ENCODE results near the gene EIF4G2. TPM values are rescaled to one million over a fixed set of nuclear protein-coding genes. Genes with fewer than 3 reads are reported as not detected.

The EIF4G2 gene
- total RNA-seq, 1 donor from 2014 or later: 769 TPM

- no peaks in the 10 kb centered on the region for H3K27me3 Mint-ChIP-seq
- no peak for TF ChIP-seq CTCF (IDR thresholded peaks at IDR 0.05)
- H3K4me3 Mint-ChIP-seq: no peak overlapping the region
- H3K36me3 Mint-ChIP-seq (ENCODE audit: low read depth): peaks cover 46% of the 10 kb centered on the region
- ATAC-seq (ENCODE audit: low read depth): peak; percentile 28
- peaks cover 3% of the 10 kb centered on the region for H3K4me1 Mint-ChIP-seq
- no peak for DNase-seq
- intact Hi-C loops (cut with micrococcal nuclease): loop anchor here (1.0 to 5.0 kb wide), 2 partner anchors 252 to 1017 kb away; no protein-coding TSS in a partner anchor
- ChIA-PET CTCF (interaction anchor here (0.6 to 4.5 kb wide), 16 partner anchors 9 to 1576 kb away, joined by 3 to 18 read pairs (median 3); partner anchors contain the start of gene CTR9), POLR2A (interaction anchor here (0.5 to 4.2 kb wide), 3 partner anchors 19 to 152 kb away, joined by 3 to 20 read pairs (median 8); partner anchors contain the start of gene EIF4G2)
- H3K27ac Mint-ChIP-seq: no peak overlapping the region
- no peaks in the 10 kb centered on the region for H3K9me3 Mint-ChIP-seq
Measured at GRCh38 chr11:10770626-10771254, 38.0 kb downstream of the EIF4G2 start.

GRCh38 chr11:10764412-10764811 lies 44.3 kb downstream of the EIF4G2 start:
- TF ChIP-seq CTCF (IDR thresholded peaks at IDR 0.05): no peak
- no peaks in the 10 kb centered on the region for H3K27me3 Mint-ChIP-seq
- no peaks in the 10 kb centered on the region for H3K9me3 Mint-ChIP-seq
- DNase-seq: no peak
- POLR2A ChIA-PET: interaction anchor here (0.9 to 3.7 kb wide), 2 partner anchors 14 to 45 kb away, joined by 3 to 23 read pairs; partner anchors contain the start of genes CTR9 and EIF4G2
- no peak overlapping the region for H3K4me3 Mint-ChIP-seq
- H3K36me3 Mint-ChIP-seq (ENCODE audit: low read depth): peaks cover 31% of the 10 kb centered on the region
- CTCF ChIA-PET: interaction anchor here (1.2 kb wide), 2 partner anchors 28 to 114 kb away, joined by 3 to 8 read pairs; no protein-coding TSS in a partner anchor
- peaks cover 29% of the 10 kb centered on the region for H3K4me1 Mint-ChIP-seq
- intact Hi-C loops (cut with micrococcal nuclease): loop anchor here (5.0 kb wide), 1 partner anchor 1302 kb away; the partner anchor contains the start of gene ZNF143
- H3K27ac Mint-ChIP-seq: peak overlapping the region; percentile 30
- ATAC-seq (ENCODE audit: low read depth): peak; percentile 37

- ChIA-PET CTCF (interaction anchor here (1.2 kb wide), 2 partner anchors 29 to 115 kb away, joined by 3 to 8 read pairs; no protein-coding TSS in a partner anchor), POLR2A (interaction anchor here (0.8 to 3.7 kb wide), 4 partner anchors 13 to 94 kb away, joined by 3 to 23 read pairs (median 3); partner anchors contain the start of genes CTR9, EIF4G2 and ZBED5)
- Mint-ChIP-seq H3K27ac (peak overlapping the region; percentile 30), H3K4me3 (no peak overlapping the region), H3K36me3 (ENCODE audit: low read depth) (peaks cover 31% of the 10 kb centered on the region), H3K4me1 (peaks cover 29% of the 10 kb centered on the region), H3K9me3 (no peaks in the 10 kb centered on the region), H3K27me3 (no peaks in the 10 kb centered on the region)
- no peak for DNase-seq
- no peak for TF ChIP-seq CTCF (IDR thresholded peaks at IDR 0.05)
- no peak for ATAC-seq (ENCODE audit: low read depth)
- intact Hi-C loops (cut with micrococcal nuclease): loop anchor here (5.0 kb wide), 1 partner anchor 1301 kb away; the partner anchor contains the start of gene ZNF143
Measured at GRCh38 chr11:10763766-10764165, 45.0 kb downstream of the EIF4G2 start.

- no peak for ATAC-seq (ENCODE audit: low read depth)
- ChIA-PET POLR2A (interaction anchor here (1.3 to 3.7 kb wide), 5 partner anchors 12 to 222 kb away, joined by 3 to 23 read pairs (median 4); partner anchors contain the start of genes CTR9, EIF4G2, RNF141 and ZBED5), CTCF (no interaction called here)
- no peak overlapping the region for H3K4me3 Mint-ChIP-seq
- peaks cover 31% of the 10 kb centered on the region for H3K36me3 Mint-ChIP-seq (ENCODE audit: low read depth)
- no peak for TF ChIP-seq CTCF (IDR thresholded peaks at IDR 0.05)
- DNase-seq: no peak
- no peaks in the 10 kb centered on the region for H3K9me3 Mint-ChIP-seq
- intact Hi-C loops (cut with micrococcal nuclease): loop anchor here (1.0 to 5.0 kb wide), 2 partner anchors 12 to 1301 kb away; partner anchors contain the start of genes CTR9 and ZNF143
- H3K27me3 Mint-ChIP-seq: no peaks in the 10 kb centered on the region
- H3K4me1 Mint-ChIP-seq: peaks cover 29% of the 10 kb centered on the region
- no peak overlapping the region for H3K27ac Mint-ChIP-seq
Measured at GRCh38 chr11:10762913-10763421, 45.8 kb downstream of the EIF4G2 start.
